ENCODE data around the gene BTBD16.

The BTBD16 gene

GRCh38 chr10:122363722-122364463 lies 92.8 kb downstream of the BTBD16 start:
- no peaks in the 10 kb centered on the region for H3K36me3 ChIP-seq
- H3K27me3 ChIP-seq: peaks cover 49% of the 10 kb centered on the region
- H3K4me1 ChIP-seq (ENCODE audit: control insufficient read depth in 1 of 2, insufficient read depth in 1 of 2, low read depth in 1 of 2, low read length in 1 of 2): no peaks in the 10 kb centered on the region
- TF ChIP-seq CTCF (IDR thresholded peaks at IDR 0.05): no peak
- no peaks in the 10 kb centered on the region for H3K9me3 ChIP-seq
- H3K27ac ChIP-seq: no peak overlapping the region
- H3K4me3 ChIP-seq (ENCODE audit: low read depth in 1 of 2, low read length in 1 of 2): no peak overlapping the region

- Histone ChIP-seq H3K9me3 (no peaks in the 10 kb centered on the region), H3K4me1 (ENCODE audit: control insufficient read depth in 1 of 2, insufficient read depth in 1 of 2, low read depth in 1 of 2, low read length in 1 of 2) (no peaks in the 10 kb centered on the region), H3K27ac (no peak overlapping the region), H3K27me3 (peaks cover 68% of the 10 kb centered on the region), H3K4me3 (ENCODE audit: low read depth in 1 of 2, low read length in 1 of 2) (no peak overlapping the region), H3K36me3 (no peaks in the 10 kb centered on the region)
- no peak for TF ChIP-seq CTCF (IDR thresholded peaks at IDR 0.05)
Observed at GRCh38 chr10:122368502-122369254, 97.6 kb downstream of the BTBD16 start.

GRCh38 chr10:122373108-122373507 lies 102.0 kb downstream of the BTBD16 start:
- Histone ChIP-seq H3K27ac (no peak overlapping the region), H3K4me1 (ENCODE audit: control insufficient read depth in 1 of 2, insufficient read depth in 1 of 2, low read depth in 1 of 2, low read length in 1 of 2) (peaks cover 14 to 16% of the 10 kb centered on the region in 2 experiments), H3K27me3 (peaks cover 93% of the 10 kb centered on the region), H3K36me3 (no peaks in the 10 kb centered on the region), H3K9me3 (no peaks in the 10 kb centered on the region), H3K4me3 (ENCODE audit: low read depth in 1 of 2, low read length in 1 of 2) (no peak overlapping the region)
- no peak for TF ChIP-seq CTCF (IDR thresholded peaks at IDR 0.05)

- peak overlapping the region in 1 of 2 experiments; percentile 55 for H3K4me3 ChIP-seq (ENCODE audit: low read depth in 1 of 2, low read length in 1 of 2)
- no peak overlapping the region for H3K27ac ChIP-seq
- H3K27me3 ChIP-seq: peaks cover 93% of the 10 kb centered on the region
Observed at GRCh38 chr10:122373721-122374120, 102.6 kb downstream of the BTBD16 start.

More at GRCh38 chr10:122373721-122374120, 102.6 kb downstream of the BTBD16 start:
- Histone ChIP-seq H3K9me3 (no peaks in the 10 kb centered on the region), H3K4me1 (ENCODE audit: control insufficient read depth in 1 of 2, insufficient read depth in 1 of 2, low read depth in 1 of 2, low read length in 1 of 2) (peaks cover 14 to 16% of the 10 kb centered on the region in 2 experiments), H3K36me3 (no peaks in the 10 kb centered on the region)
- TF ChIP-seq CTCF (IDR thresholded peaks at IDR 0.05): no peak
